Measurements from ENCODE around the gene TBC1D24. TPM values are rescaled to one million over a fixed set of nuclear protein-coding genes. Genes with fewer than 3 reads are reported as not detected.

Gene TBC1D24
- total and polyA plus RNA-seq, 9 of the 15 experiments (the other 6 are each of a cell fraction or from before 2014, with no cell fraction given), result 1.7 to 22.6 (median 7.2) TPM

- TF ChIP-seq, protein P1, sequence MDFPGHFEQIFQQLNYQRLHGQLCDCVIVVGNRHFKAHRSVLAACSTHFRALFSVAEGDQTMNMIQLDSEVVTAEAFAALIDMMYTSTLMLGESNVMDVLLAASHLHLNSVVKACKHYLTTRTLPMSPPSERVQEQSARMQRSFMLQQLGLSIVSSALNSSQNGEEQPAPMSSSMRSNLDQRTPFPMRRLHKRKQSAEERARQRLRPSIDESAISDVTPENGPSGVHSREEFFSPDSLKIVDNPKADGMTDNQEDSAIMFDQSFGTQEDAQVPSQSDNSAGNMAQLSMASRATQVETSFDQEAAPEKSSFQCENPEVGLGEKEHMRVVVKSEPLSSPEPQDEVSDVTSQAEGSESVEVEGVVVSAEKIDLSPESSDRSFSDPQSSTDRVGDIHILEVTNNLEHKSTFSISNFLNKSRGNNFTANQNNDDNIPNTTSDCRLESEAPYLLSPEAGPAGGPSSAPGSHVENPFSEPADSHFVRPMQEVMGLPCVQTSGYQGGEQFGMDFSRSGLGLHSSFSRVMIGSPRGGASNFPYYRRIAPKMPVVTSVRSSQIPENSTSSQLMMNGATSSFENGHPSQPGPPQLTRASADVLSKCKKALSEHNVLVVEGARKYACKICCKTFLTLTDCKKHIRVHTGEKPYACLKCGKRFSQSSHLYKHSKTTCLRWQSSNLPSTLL (IDR thresholded peaks at IDR 0.05), result no peak
- TF ChIP-seq SRSF1 (IDR thresholded peaks at IDR 0.05; ENCODE audit: low read depth, low read length), result no peak
- TF ChIP-seq ZNF384 (IDR thresholded peaks at IDR 0.05; ENCODE audit: low read depth, low read length), result no peak
- no peak for TF ChIP-seq YBX1 (IDR thresholded peaks at IDR 0.05)
- TF ChIP-seq RBFOX2 (IDR thresholded peaks at IDR 0.05; ENCODE audit: low read depth, low read length), result peak; percentile 87
- no peak for TF ChIP-seq KDM2B (CRISPR knock-in tag; IDR thresholded peaks at IDR 0.05)
- TF ChIP-seq HNRNPLL (IDR thresholded peaks at IDR 0.05; ENCODE audit: low read depth, low read length, poor library complexity, severe bottlenecking), result no peak
- peak in 1 of 2 experiments; percentile 78; a peak in 1 of 4 replicates for TF ChIP-seq MLLT1 (IDR thresholded peaks at IDR 0.05)
- no peak for TF ChIP-seq FOXA1 (IDR thresholded peaks at IDR 0.05; ENCODE audit: borderline replicate concordance)
- peak; percentile 81; the same call in 1 of the 2 replicates for TF ChIP-seq MBD2 (IDR thresholded peaks at IDR 0.05; ENCODE audit: borderline replicate concordance, low read depth)
- TF ChIP-seq KLF6 (CRISPR knock-in tag; IDR thresholded peaks at IDR 0.05; ENCODE audit: borderline replicate concordance), result no peak
- TF ChIP-seq NFRKB (IDR thresholded peaks at IDR 0.05; ENCODE audit: low read depth), result peak; percentile 69
- no peak for TF ChIP-seq HMG20A (CRISPR knock-in tag; conservative IDR thresholded peaks at IDR 0.05)
- no peak for TF ChIP-seq TAL1 (IDR thresholded peaks at IDR 0.05)
- no peak for TF ChIP-seq ZNF444 (CRISPR knock-in tag; IDR thresholded peaks at IDR 0.05)
- no peak for TF ChIP-seq FOS (IDR thresholded peaks at IDR 0.05; ENCODE audit: extremely low read depth, insufficient read length)
- TF ChIP-seq NFE2L1 (tag; IDR thresholded peaks at IDR 0.05; ENCODE audit: borderline replicate concordance, low read depth), result no peak
- TF ChIP-seq IRF2 (CRISPR knock-in tag; IDR thresholded peaks at IDR 0.05), result no peak; the same call in 1 of the 2 replicates
- no peak for TF ChIP-seq ADNP (tag; IDR thresholded peaks at IDR 0.05)
- peak; percentile 50; the same call in 1 of the 2 replicates for TF ChIP-seq CBFA2T2 (conservative IDR thresholded peaks at IDR 0.05)
- TF ChIP-seq CEBPG (CRISPR knock-in tag; IDR thresholded peaks at IDR 0.05), result peak; percentile 27
- no peak for TF ChIP-seq CEBPG (tag; conservative IDR thresholded peaks at IDR 0.05 in 1 of 2, IDR thresholded peaks at IDR 0.05 in 1 of 2)
- TF ChIP-seq SUPT5H (IDR thresholded peaks at IDR 0.05), result peak; percentile 94
- TF ChIP-seq PRPF4 (IDR thresholded peaks at IDR 0.05; ENCODE audit: insufficient read depth, low read depth, low read length, poor library complexity, severe bottlenecking), result no peak
- no peak for TF ChIP-seq RBBP5 (IDR thresholded peaks at IDR 0.05; ENCODE audit: borderline replicate concordance, insufficient read depth, low read length, poor library complexity, severe bottlenecking)
- TF ChIP-seq ZKSCAN3 (CRISPR knock-in tag; IDR thresholded peaks at IDR 0.05), result no peak
Observed at GRCh38 chr16:2513405-2514332, 38.7 kb downstream of the TBC1D24 start, which contains the start of gene ATP6V0C (continued).
